Fibroblast of the aortic adventitia (primary cell): ENCODE data around the gene DHX32. TPM values are rescaled to one million over a fixed set of nuclear protein-coding genes. Genes with fewer than 3 reads are reported as not detected.

ENCODE experiments used
- DNase-seq: peaks from one replicate; pipeline ENCODE4 v3.0.0-alpha.2; 2010; ENCODE audit warnings: low read depth
- H3K4me3 ChIP-seq: 2 replicates; pipeline ENCODE4 v1.5.1; 2011; ENCODE audit warnings: low read depth, mild to moderate bottlenecking, control low read depth, low read length, moderate library complexity
- total RNA-seq: library from RNA; depleted of rRNA; stranded (reverse); fragments of >200 nt; gene quantifications from 2 replicates; pipeline ENCODE4 v1.2.3, GENCODE V29; 2012; ENCODE audit warnings: low replicate concordance
- TF ChIP-seq, protein P1 (sequence below): IDR thresholded peaks from 2 replicates; pipeline ENCODE4 v1.5.1; 2011; ENCODE audit warnings: mild to moderate bottlenecking, low read length, control low read depth, inconsistent platforms; ENCODE audit not compliant: insufficient read depth

Gene DHX32
- total RNA-seq, 1 donor, result 31.3 TPM

DNA sequence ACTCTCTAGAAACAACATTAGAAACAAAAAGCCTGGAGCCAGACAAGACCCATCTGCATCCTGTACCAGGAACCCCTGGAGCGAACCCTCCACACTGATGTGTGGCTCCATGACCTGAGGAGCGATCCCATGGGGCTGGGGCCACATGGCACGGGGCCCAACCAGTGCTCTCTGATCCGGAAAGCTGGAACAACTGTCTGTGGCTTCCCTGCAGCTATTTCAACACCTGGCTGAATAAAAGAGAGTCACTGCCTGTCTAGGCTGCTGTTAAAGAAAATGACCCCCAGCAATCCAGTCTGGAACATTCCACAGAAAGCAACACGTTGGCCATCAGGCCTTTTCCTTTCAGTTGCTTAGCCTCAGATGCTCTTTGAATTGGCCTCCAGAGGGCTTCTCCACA lies 79.0 kb downstream of the DHX32 start:
- TF ChIP-seq, protein P1, sequence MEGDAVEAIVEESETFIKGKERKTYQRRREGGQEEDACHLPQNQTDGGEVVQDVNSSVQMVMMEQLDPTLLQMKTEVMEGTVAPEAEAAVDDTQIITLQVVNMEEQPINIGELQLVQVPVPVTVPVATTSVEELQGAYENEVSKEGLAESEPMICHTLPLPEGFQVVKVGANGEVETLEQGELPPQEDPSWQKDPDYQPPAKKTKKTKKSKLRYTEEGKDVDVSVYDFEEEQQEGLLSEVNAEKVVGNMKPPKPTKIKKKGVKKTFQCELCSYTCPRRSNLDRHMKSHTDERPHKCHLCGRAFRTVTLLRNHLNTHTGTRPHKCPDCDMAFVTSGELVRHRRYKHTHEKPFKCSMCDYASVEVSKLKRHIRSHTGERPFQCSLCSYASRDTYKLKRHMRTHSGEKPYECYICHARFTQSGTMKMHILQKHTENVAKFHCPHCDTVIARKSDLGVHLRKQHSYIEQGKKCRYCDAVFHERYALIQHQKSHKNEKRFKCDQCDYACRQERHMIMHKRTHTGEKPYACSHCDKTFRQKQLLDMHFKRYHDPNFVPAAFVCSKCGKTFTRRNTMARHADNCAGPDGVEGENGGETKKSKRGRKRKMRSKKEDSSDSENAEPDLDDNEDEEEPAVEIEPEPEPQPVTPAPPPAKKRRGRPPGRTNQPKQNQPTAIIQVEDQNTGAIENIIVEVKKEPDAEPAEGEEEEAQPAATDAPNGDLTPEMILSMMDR, result no peak
- DNase-seq, result no peak
- H3K4me3 ChIP-seq, result no peak overlapping the region

DNA sequence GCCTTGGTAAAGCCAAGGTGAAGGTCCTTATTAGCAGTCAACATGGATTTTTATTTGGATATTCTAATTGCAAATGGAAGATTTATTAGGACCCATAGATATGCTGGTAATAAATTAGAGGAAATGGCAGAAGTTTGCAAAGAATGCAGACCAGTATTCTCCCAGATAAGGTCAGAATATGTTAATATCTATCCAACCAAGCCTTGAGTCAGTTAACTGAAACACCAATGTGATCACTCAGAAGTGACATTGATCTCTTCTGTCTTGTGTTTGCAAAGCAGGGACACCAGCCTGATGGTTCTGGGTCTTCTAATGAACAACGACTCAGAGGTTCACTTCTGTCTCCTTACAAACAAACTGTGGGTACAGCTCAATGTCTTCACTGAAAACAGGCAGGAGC lies 79.5 kb downstream of the DHX32 start:
- TF ChIP-seq, protein P1, result no peak
- H3K4me3 ChIP-seq, result no peak overlapping the region
- no peak for DNase-seq

DNA sequence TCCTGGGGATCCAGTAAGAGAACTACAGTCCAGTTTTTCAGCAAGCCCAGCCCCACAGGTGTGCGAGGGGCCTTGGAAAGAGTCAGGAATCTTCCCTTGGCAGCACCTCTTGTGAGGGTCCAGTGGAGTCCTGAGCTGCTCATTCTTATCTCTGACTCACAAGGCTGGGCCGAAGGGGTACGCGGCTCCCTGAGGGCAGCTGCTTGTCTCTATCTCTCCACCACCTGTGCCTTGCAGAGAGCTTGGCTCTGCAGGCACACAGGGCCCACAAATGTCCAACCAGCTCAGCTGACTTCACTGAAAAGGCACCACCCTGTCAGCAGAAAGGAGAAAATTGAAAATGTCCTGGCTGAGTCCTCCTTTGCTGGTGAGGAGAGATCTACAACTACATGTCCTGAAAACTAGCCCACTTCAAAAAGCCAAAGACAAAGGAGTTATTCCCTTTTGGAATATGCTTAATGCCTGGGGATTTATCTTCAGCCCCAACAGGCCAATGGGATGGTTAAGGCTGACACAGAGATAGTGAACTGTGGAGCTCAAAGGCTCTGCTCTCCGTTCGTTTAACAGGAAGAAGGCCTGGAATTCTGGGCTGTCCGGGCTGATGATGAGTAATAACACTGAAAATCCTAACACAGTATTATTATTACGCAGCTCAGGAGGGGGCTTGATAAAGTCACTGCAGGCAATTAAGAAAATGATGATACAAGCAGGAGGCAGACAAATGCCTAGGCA lies 81.5 kb downstream of the DHX32 start:
- DNase-seq, result no peak
- no peak overlapping the region for H3K4me3 ChIP-seq
- TF ChIP-seq, protein P1, result no peak

DNA sequence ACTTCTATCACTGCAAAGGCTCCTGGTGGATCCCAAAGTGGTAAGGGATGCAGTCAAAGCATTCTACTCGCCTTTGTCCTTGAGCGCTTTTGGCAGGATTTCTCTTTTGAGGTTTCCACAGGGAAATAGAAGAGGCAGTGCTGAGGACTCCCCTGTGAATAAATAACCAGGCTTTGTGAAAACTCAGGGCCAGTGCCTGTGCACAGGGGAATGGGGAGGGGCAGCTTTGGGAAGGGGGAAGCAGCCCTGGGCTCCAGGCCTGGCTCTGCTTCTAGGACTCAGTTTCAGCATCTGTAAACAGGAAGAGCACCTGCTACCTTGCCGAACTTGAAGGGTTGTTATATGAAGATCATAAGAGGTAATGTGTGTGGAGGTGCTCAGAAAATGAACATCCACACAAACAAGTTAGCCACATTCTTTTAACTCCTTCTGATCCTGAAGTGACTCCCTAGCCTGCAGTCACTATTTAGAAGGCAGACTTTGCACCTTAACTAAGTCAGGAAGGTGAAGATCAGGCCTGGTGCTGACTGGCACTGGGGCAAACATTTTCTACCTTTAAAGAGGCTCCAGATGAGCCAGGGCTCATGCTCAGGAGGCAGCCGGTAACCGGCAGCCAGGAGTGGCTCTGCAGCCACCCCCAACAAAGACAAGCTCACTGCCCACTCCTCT lies 83.0 kb downstream of the DHX32 start:
- DNase-seq, result no peak
- TF ChIP-seq, protein P1, result no peak
- H3K4me3 ChIP-seq, result no peak overlapping the region

DNA sequence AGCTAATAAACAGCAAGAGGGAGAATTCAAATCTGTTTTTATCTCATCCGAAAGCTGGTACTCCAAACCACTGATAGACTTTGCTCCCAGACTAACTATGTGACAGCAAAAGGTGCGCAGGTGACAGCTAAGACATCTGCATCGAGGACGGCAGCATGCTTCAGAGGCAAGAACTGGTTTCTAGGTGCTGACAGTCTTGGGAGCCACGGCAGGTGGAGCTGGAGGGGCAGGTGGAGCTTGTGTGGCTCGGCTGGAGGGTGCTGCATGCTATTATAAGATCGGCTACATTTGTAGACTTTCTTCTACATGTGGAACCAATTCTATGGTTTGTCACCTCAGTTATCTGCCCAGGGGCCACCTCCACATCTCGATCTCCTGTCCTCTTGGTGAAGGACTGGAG lies 83.7 kb downstream of the DHX32 start:
- no peak overlapping the region for H3K4me3 ChIP-seq
- TF ChIP-seq, protein P1, result no peak
- no peak for DNase-seq

DNA sequence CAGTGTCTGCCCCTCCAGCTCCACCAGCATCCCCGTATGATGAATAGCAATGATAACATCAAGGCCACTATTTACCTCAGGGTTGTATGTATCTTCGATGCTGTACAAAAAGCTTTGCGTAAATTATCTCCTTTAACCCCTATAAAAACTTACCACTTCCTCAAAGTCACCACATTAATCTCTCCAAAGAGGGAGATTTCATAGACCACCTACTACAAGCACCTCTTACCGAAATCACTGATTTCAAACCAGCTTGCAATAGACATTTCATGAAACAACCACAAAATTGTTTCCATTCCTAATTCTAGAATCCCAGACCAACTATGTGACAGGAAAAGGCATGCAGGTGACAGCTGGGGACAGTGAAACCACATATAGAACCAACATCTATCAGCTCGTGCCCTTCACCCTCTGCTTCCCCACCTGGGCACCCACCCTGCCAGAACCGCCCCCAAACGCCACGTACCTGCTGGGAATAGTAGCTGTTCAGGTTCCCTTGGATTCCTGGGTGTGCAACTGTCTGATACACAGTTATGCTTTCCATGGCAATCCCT lies 85.4 kb downstream of the DHX32 start:
- no peak for DNase-seq
- no peak overlapping the region for H3K4me3 ChIP-seq
- TF ChIP-seq, protein P1, result no peak
